H54 (cell line): ENCODE data around the gene TOP1.
A peak's percentile ranks its signal among the peaks of the same experiment; 100 is the strongest.

Experiments used
- DNase-seq: peaks from one replicate; pipeline ENCODE4 v3.0.0; 2011; ENCODE audit warnings: low spot score, mixed read lengths; ENCODE audit not compliant: insufficient read length
- FAIRE-seq: peaks from 3 replicates; lab custom pipeline; 2011; peaks lifted over from hg19 to GRCh38; lab: Jason Lieb, UNC
- POLR2A ChIP-seq: IDR thresholded peaks from 2 replicates; pipeline ENCODE4 v1.6.1; 2011; ENCODE audit warnings: low read depth, mild to moderate bottlenecking, low read length

Gene TOP1

GRCh38 chr20:41172296-41173140, 143.9 kb downstream of the TOP1 start:
- TF ChIP-seq POLR2A, result no peak
- no peak for FAIRE-seq
- no peak for DNase-seq

- DNase-seq, result peak; percentile 69
- TF ChIP-seq POLR2A, result no peak
- FAIRE-seq, result no peak
Measured at GRCh38 chr20:41173161-41173721, 144.6 kb downstream of the TOP1 start.

DNA sequence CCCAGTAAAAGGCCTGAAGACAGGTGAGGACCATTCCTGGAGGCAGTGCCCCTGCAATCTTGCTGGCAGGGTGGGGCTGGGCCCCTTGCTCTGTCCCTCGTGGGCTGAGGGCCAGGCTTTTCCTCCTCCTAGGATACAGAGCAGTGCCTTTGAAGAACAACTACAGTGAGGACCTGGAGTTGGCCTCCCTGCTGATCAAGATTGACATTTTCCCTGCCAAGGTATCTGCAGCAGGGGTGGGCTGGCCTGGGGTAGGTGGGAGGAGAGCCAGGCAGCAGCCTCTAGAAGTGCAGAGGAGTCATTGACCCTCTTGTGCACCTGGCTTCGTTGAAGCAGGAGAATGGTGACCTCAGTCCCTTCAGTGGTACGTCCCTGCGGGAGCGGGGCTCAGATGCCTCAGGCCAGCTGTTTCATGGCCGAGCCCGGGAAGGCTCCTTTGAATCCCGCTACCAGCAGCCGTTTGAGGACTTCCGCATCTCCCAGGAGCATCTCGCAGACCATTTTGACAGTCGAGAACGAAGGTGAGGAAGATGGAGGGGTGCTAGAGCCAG, 145.2 kb downstream of the TOP1 start:
- FAIRE-seq, result no peak

More for the DNA sequence above, 145.2 kb downstream of the TOP1 start:
- TF ChIP-seq POLR2A, result no peak
- DNase-seq, result no peak
